ENCODE data around the gene RNPEP. TPM values are rescaled to one million over a fixed set of nuclear protein-coding genes. Genes with fewer than 3 reads are reported as not detected.

Gene RNPEP
- total and polyA plus RNA-seq, 2 of the 8 experiments (the other 6 are each of a cell fraction or from before 2014, with no cell fraction given) = 34.1 to 51.1 TPM

- Histone ChIP-seq H3K79me1 (ENCODE audit: low read depth, low read length) (0 out of 2 replicates have a peak, but pooled peaks cover 2% of the 10 kb centered on the region), H3K4me1 (replicated peaks in 1 of 4; ENCODE audit: control insufficient read depth in 3 of 4, insufficient read depth in 4 of 4, low read length in 3 of 4) (no peaks in the 10 kb centered on the region), H3K56ac (replicated peaks; ENCODE audit: insufficient read length, low read depth, low read length) (no peak overlapping the region), H2BK15ac (ENCODE audit: low read length) (no peak overlapping the region), H3K4me3 (ENCODE audit: extremely low read depth in 1 of 4, insufficient read depth in 2 of 4, low read depth in 3 of 4, low read length in 4 of 4) (no peak overlapping the region), H2BK120ac (replicated peaks; ENCODE audit: low read depth, low read length) (no peak overlapping the region), H3K36me3 (ENCODE audit: control insufficient read depth in 2 of 4, insufficient read depth in 4 of 4, low read length in 3 of 4) (peaks cover 15 to 36% (median 28%) of the 10 kb centered on the region in 4 experiments), H3K18ac (ENCODE audit: extremely low read depth, low read length) (no peak overlapping the region), H4K5ac (ENCODE audit: insufficient read length, low read depth, low read length) (no peak overlapping the region), H3K27ac (ENCODE audit: low read depth, low read length) (no peak overlapping the region), H2AFZ (ENCODE audit: low read length) (no peak overlapping the region), H3K27me3 (replicated peaks in 1 of 4; ENCODE audit: control insufficient read depth in 3 of 4, extremely low read depth in 1 of 4, insufficient read depth in 3 of 4, low read length in 3 of 4) (no peaks in the 10 kb centered on the region), H3K9me3 (ENCODE audit: insufficient read depth in 2 of 2, low read depth in 1 of 2, low read length in 1 of 2) (no peaks in the 10 kb centered on the region), H2BK20ac (ENCODE audit: low read length) (no peak overlapping the region), H3K14ac (ENCODE audit: insufficient read length) (no peak overlapping the region), H4K20me1 (replicated peaks in 1 of 2; ENCODE audit: control insufficient read depth in 1 of 2, insufficient read depth in 2 of 2, low read length in 2 of 2) (no peaks in the 10 kb centered on the region), H2AK5ac (ENCODE audit: low read depth, low read length) (no peak overlapping the region), H4K8ac (ENCODE audit: extremely low read depth, insufficient read depth, low read length) (no peak overlapping the region), H3K4me2 (ENCODE audit: insufficient read depth in 1 of 2, low read depth in 2 of 2, low read length in 2 of 2) (no peak overlapping the region), H2BK5ac (ENCODE audit: low read depth, low read length) (no peak overlapping the region), H3K79me2 (ENCODE audit: control insufficient read depth in 1 of 2, insufficient read depth in 2 of 2, low read length in 2 of 2) (peaks cover 0 to 15% of the 10 kb centered on the region in 2 experiments; a peak in 3 of 4 replicates), H2BK12ac (ENCODE audit: low read depth, low read length) (no peak overlapping the region), H4K91ac (replicated peaks; ENCODE audit: insufficient read length, low read length) (no peak overlapping the region), H3K23ac (ENCODE audit: insufficient read length) (no peak overlapping the region), H3K9ac (replicated peaks in 1 of 4; ENCODE audit: extremely low read depth in 1 of 4, low read depth in 3 of 4, low read length in 3 of 4) (no peak overlapping the region), H3K4ac (replicated peaks; ENCODE audit: insufficient read length, low read depth, low read length) (no peak overlapping the region), H3K23me2 (ENCODE audit: low read depth, low read length) (no peaks in the 10 kb centered on the region)
- ChIA-PET POLR2A (ENCODE audit: partially characterized antibody) (no interaction called here), CTCF (ENCODE audit: partially characterized antibody) (interaction anchor here (0.7 to 6.6 kb wide), 6 partner anchors 8 to 144 kb away, joined by 3 to 52 read pairs (median 4); no protein-coding TSS in a partner anchor)
- WGBS, 2 experiments (ENCODE audit: extremely low coverage in 1 of 2, insufficient coverage in 1 of 2, insufficient read length in 1 of 2, insufficient replicate concordance in 2 of 2, low coverage in 1 of 2, low lambda C conversion rate in 2 of 2, missing lambda C conversion rate in 1 of 2) = 82% methylated on average over 6 of the region's 6 CpGs; no CpG with 5 or more reads in 1 of the 2 experiments
- FAIRE-seq = no peak
- DNase-seq (ENCODE audit: low read depth in 1 of 2, low spot score in 2 of 2) = no peak
- TF ChIP-seq PHF8 (conservative IDR thresholded peaks at IDR 0.05; ENCODE audit: low read depth, low read length) (no peak), SIX5 (IDR thresholded peaks at IDR 0.05; ENCODE audit: low read depth, low read length) (no peak), SUZ12 (IDR thresholded peaks at IDR 0.05; ENCODE audit: low read length) (no peak)
Measured at GRCh38 chr1:201990427-201990826, 8.0 kb downstream of the RNPEP start.
